Neuronal stem cell (in vitro differentiated cells): Measurements from ENCODE around the gene MAN2B1.

Source experiments
- DNase-seq: peaks from one replicate; pipeline ENCODE4 v3.0.0-alpha.2; 2013; ENCODE audit warnings: low spot score
- H2AFZ ChIP-seq: one replicate; pipeline ENCODE4 v1.6.1; 2013; ENCODE audit warnings: mild to moderate bottlenecking, low read length, inconsistent platforms
- H2AK5ac ChIP-seq: 2 replicates; pipeline ENCODE4 v1.6.1; 2013; ENCODE audit warnings: low read depth, mild to moderate bottlenecking, inconsistent platforms, low read length, moderate library complexity, mixed read lengths
- H2BK120ac ChIP-seq: 2 replicates; pipeline ENCODE4 v1.6.1; 2013; ENCODE audit warnings: low read depth, mild to moderate bottlenecking, inconsistent platforms, low read length, moderate library complexity, mixed read lengths
- H2BK12ac ChIP-seq: one replicate; pipeline ENCODE4 v1.6.1; 2013; ENCODE audit warnings: low read length, inconsistent platforms
- H2BK15ac ChIP-seq: 2 replicates; pipeline ENCODE4 v1.6.1; 2013; ENCODE audit warnings: mild to moderate bottlenecking, low read length, inconsistent platforms, mixed read lengths
- H2BK5ac ChIP-seq: one replicate; pipeline ENCODE4 v1.6.1; 2013; ENCODE audit warnings: inconsistent platforms, mild to moderate bottlenecking, low read length, moderate library complexity
- H3K14ac ChIP-seq: one replicate; pipeline ENCODE4 v1.6.1; 2013; ENCODE audit warnings: low read length, inconsistent platforms
- H3K18ac ChIP-seq: 2 replicates; pipeline ENCODE4 v1.6.1; 2013; ENCODE audit warnings: low read length, inconsistent platforms
- H3K23ac ChIP-seq: 2 replicates; pipeline ENCODE4 v1.6.1; 2013; ENCODE audit warnings: low read depth, mild to moderate bottlenecking, mixed read lengths, low read length, inconsistent platforms; ENCODE audit not compliant: poor library complexity
- H3K27ac ChIP-seq: replicated peaks from 3 replicates; pipeline ENCODE4 v1.5.1; 2013; ENCODE audit warnings: low read length, inconsistent platforms
- H3K27me3 ChIP-seq, 3 experiments: 2 replicates each; pipeline ENCODE4 v1.6.1; 2013; ENCODE audit warnings: low read length in 3 of 3, mild to moderate bottlenecking in 2 of 3, inconsistent platforms in 1 of 3, low read depth in 1 of 3, mixed read lengths in 1 of 3, moderate library complexity in 1 of 3; ENCODE audit not compliant: control insufficient read depth in 3 of 3, insufficient read depth in 3 of 3
- H3K36me3 ChIP-seq, 2 donors: replicated peaks in 1 of 2; 2 replicates each; pipeline ENCODE4 v1.6.1; 2013; ENCODE audit warnings: low read length in 2 of 2; ENCODE audit not compliant: control insufficient read depth in 2 of 2, insufficient read depth in 2 of 2
- H3K4ac ChIP-seq: 2 replicates; pipeline ENCODE4 v1.6.1; 2013; ENCODE audit warnings: inconsistent platforms, mild to moderate bottlenecking, low read length, moderate library complexity
- H3K4me1 ChIP-seq, 2 donors: 1 replicate in 1 of 2; 2 replicates in 1 of 2; pipeline ENCODE4 v1.6.1; 2013; ENCODE audit warnings: low read length in 2 of 2, low read depth in 1 of 2; ENCODE audit not compliant: control insufficient read depth in 2 of 2, insufficient read depth in 1 of 2
- H3K4me2 ChIP-seq: one replicate; pipeline ENCODE4 v1.6.1; 2013; ENCODE audit warnings: mild to moderate bottlenecking, low read length, inconsistent platforms; ENCODE audit not compliant: insufficient read depth, poor library complexity, severe bottlenecking
- H3K4me3 ChIP-seq, 2 donors: 2 replicates each; pipeline ENCODE4 v1.5.1; 2013; ENCODE audit warnings: low read length in 2 of 2, mild to moderate bottlenecking in 2 of 2, inconsistent platforms in 1 of 2, moderate library complexity in 1 of 2
- H3K79me1 ChIP-seq: one replicate; pipeline ENCODE4 v1.6.1; 2013; ENCODE audit warnings: low read depth, mild to moderate bottlenecking, inconsistent platforms, low read length, moderate library complexity
- H3K9ac ChIP-seq: one replicate; pipeline ENCODE4 v1.6.1; 2013; ENCODE audit warnings: mild to moderate bottlenecking, low read depth, low read length, inconsistent platforms; ENCODE audit not compliant: poor library complexity
- H3K9me3 ChIP-seq, 2 donors: replicated peaks in 1 of 2; 2 replicates each; pipeline versions ENCODE3 to v1.6.1; 2013; ENCODE audit warnings: low read length in 2 of 2, mild to moderate bottlenecking in 2 of 2, inconsistent platforms in 1 of 2, low read depth in 1 of 2, mixed read lengths in 1 of 2, moderate library complexity in 1 of 2; ENCODE audit not compliant: control insufficient read depth in 2 of 2, insufficient read depth in 1 of 2
- H4K8ac ChIP-seq: one replicate; pipeline ENCODE4 v1.6.1; 2013; ENCODE audit warnings: low read depth, mild to moderate bottlenecking, inconsistent platforms, low read length, moderate library complexity
- H4K91ac ChIP-seq: one replicate; pipeline ENCODE4 v1.6.1; 2013; ENCODE audit warnings: low read length, low read depth, mild to moderate bottlenecking, inconsistent platforms; ENCODE audit not compliant: poor library complexity
- WGBS, 2 donors: extraction: QIAGEN DNeasy Blood & Tissue Kit; methylation state at CpG; one replicate each; pipeline ENCODE4 v1.1.7; 2013; ENCODE audit warnings: missing lambda C conversion rate in 2 of 2, mixed read lengths in 1 of 2; ENCODE audit not compliant: insufficient read length in 2 of 2, insufficient replicate concordance in 1 of 2; ENCODE audit errors: extremely low coverage in 2 of 2; 5-methylcytosine and 5-hydroxymethylcytosine counted together
- small RNA-seq: library from polyadenylated mRNA; stranded (forward); fragments of <200 nt; extraction: miRNeasy Mini kit (QIAGEN cat#:217004); gene quantifications from one replicate; pipeline ENCODE3, GENCODE V24; 2013; ENCODE audit not compliant: insufficient read depth

MAN2B1 gene

GRCh38 chr19:12596927-12597548, 69.5 kb downstream of the MAN2B1 start:
- H3K9me3 ChIP-seq: peaks cover 3 to 4% of the 10 kb centered on the region in 2 donors
- peaks cover 3% of the 10 kb centered on the region for H3K79me1 ChIP-seq
- H3K9ac ChIP-seq: no peak overlapping the region
- no peak overlapping the region for H3K4me2 ChIP-seq
- H3K27me3 ChIP-seq: no peaks in the 10 kb centered on the region
- no peak overlapping the region for H2BK12ac ChIP-seq
- no CpG with 5 or more reads among the region's 38 CpGs for WGBS, 2 donors
- no peak overlapping the region for H2BK5ac ChIP-seq
- H3K18ac ChIP-seq: no peak overlapping the region
- no peak for DNase-seq
- H2BK15ac ChIP-seq: no peak overlapping the region
- no peak overlapping the region for H2AK5ac ChIP-seq
- no peak overlapping the region for H3K27ac ChIP-seq
- H3K36me3 ChIP-seq: peaks cover 5 to 34% of the 10 kb centered on the region in 2 donors
- no peak overlapping the region for H4K8ac ChIP-seq
- no peak overlapping the region for H2AFZ ChIP-seq
- H4K91ac ChIP-seq: no peak overlapping the region
- H3K14ac ChIP-seq: no peak overlapping the region
- H3K4me1 ChIP-seq: no peaks in the 10 kb centered on the region
- H3K4ac ChIP-seq: no peak overlapping the region
- no peak overlapping the region for H3K4me3 ChIP-seq
- H3K23ac ChIP-seq: peak overlapping the region; percentile 52
- H2BK120ac ChIP-seq: peak overlapping the region; percentile 31

Small RNAs within 50 kb of the gene (small RNA-seq; reads per million reads assigned to genes)
- 571 reads per million, percentile 98 among the genes with 10 or more reads in this experiment for gene SNORD41
